NCI-H2081 treated with DMSO at 0.1 percent for 48 hours (cell line): ENCODE measurements around the gene FBXO10.
"Not testable (repeated sequence)": the region's sequence is repeated elsewhere in the genome, so short reads cannot be mapped to it uniquely, and the experiment has no call there.

Source experiments
- DNase-seq: peaks from one replicate; lab custom pipeline; 2025; lab: John Stamatoyannopoulos, UW

Gene FBXO10

DNA sequence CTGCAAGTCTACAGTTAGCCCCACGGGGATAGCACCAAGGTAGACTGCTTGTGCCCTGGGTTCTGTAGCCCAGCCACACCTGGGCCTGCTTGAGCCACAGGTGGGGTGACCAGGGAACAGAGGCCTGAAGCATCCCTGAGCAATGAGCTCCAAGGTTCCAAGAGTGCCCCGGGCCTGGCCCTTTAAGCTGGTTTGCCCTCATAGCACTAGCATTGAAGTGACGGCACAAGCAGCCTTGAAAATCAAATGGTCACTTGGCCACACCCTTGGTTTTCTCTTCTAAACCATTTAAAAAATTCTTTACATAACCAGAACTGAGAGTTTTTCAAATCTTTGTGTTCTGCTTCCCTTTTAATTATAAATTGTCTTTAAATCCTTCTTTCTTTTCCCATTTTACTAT lies 24.7 kb downstream of the FBXO10 start:
- no peak for DNase-seq

GRCh38 chr9:37550781-37551180 lies 25.4 kb downstream of the FBXO10 start:
- DNase-seq = no peak

DNA sequence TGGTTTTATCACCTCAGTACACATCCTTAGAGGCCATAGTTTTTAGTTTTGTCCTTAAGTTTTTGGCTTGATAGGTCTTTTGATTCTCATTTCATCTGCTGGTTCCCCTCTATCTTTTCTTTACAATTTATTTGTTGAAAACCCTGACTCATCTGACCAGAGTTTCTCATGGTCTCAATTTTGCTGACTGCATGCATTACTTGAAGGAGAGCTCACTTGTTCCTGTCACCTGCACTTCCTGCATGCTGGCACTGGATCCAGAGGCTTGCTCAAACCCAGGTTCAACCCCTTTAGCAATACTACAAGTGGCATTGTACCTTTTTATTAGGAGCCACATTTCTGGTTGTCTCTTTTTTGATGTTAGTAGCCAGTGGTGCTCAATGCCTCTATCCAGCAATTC lies 26.7 kb downstream of the FBXO10 start:
- DNase-seq = no peak

DNA sequence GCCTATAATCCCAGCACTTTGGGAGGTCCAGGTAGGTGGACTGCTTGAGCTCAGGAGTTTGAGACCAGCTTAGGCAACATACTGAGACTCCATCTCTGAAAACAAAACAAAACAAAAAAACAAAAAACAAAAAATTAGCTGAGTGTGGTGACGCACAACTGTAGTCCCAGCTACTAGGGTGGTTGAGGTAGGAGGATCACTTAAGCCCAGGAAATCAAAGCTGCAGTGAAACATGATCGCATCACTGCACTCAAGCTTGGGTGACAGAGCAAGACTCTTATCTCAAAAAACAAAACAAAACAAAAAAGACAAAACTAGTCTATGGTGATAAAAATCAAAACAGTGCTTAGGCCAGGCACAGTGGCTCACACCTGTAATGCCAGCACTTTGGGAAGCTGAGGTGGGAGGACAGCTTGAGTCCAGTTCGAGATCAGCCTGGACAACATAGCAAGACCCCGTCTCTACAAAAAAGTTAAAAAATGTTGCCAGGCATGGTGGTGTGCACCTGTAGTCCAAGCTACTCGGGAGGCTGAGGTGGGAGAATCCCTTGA lies 28.8 kb downstream of the FBXO10 start:
- DNase-seq = no peak

DNA sequence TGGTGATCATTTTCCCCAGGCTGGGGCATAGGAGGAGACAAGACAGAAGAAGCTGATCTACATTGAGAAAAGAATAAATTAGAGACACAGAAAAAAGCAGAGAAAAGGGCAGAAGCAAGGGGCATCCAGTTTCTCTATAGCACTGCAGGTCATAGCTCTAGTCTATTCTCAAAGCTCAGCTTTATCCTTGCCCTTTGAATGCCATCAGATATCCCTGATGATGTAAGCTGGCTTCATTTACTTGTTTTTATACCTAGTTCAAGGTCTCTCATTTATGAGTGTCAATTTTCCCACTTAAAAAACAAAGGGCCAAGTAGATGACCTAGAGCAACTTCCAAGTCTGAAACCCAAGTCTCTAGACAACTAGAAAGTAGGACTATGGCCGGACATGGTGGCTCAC lies 32.7 kb downstream of the FBXO10 start:
- DNase-seq = no peak

DNA sequence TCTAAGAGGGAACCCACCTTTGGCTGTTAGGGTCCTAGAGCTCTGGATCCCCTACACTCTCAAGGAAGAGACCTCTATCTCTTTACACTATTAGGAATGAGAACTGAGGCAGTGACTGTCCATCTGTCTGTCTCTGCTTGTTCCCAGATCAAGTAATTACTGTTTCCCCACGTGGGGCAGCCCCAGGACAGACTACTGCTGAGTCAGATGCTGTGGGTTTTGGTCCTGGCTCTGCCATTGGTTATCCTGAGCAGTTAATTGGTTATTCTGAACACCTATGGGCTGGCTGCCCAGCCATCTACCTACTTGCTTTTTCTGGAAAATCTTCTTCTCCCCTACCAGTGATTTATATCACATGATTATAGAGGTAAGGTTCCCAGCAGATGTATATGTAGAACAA lies 33.3 kb downstream of the FBXO10 start:
- no peak for DNase-seq

GRCh38 chr9:37542488-37542887 lies 33.7 kb downstream of the FBXO10 start:
- no peak for DNase-seq

- no peak for DNase-seq
Measured at GRCh38 chr9:37541465-37541864, 34.7 kb downstream of the FBXO10 start.

DNA sequence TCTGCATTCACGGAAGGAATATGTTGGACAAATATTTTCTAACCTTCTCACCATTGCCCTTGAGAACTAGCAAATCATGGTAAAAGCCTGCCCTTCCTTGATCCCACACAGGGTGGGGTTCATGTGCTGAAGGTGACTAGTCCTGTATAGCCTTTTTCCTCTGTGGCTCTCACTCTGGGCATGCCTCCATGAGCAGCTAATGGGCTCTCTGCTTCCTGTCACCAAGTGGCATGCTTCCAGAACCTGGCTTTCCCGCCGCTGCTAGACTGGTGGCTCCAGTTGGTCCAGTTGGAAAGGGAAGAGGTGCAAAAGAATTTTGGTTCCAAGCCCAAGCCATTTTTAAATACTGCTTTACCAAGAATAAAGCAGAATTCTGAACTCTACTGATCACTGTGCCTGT lies 35.5 kb downstream of the FBXO10 start:
- no peak for DNase-seq

DNA sequence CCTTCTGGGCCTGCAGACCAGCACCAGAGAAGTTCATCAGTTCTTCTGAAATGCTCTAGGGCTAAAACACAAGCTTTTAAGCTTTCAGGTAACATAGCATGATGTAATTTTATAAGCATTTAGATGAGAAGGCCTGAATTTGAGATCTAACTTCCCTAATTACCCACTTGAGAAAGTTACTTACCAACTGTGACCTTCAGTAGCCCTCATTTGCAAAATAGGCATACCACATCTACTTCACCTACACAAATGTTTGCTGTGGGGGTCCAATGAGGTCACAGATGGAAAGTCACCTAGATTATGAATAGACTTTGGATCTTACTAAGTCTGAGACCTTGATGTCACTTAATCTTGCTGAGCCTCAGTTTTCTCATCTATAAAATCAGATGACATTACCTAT lies 36.5 kb downstream of the FBXO10 start:
- DNase-seq = no peak

- DNase-seq = no peak
Measured at GRCh38 chr9:37538099-37538498, 38.1 kb downstream of the FBXO10 start.

GRCh38 chr9:37534901-37535300 lies 41.3 kb downstream of the FBXO10 start:
- no peak for DNase-seq

GRCh38 chr9:37534412-37534811 lies 41.8 kb downstream of the FBXO10 start:
- DNase-seq = no peak

DNA sequence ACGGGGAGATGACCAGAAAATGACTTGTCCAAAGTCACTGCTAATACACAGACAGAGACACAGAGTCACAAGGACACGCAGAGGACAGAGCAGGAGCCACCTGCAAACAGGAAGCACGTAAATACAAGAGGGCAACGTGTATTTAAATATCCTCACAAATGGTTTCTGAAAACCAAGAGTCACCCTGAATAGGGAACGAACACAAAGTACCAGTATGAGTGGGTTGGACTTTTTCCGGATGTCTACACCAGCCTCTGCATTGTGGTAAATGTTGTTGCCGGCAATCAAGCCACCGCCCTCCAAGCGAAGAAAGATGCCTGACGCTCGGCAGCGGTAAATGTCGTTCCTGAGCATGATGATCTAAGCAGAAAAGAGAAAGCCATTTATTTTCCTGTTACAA lies 44.5 kb downstream of the FBXO10 start:
- no peak for DNase-seq

DNA sequence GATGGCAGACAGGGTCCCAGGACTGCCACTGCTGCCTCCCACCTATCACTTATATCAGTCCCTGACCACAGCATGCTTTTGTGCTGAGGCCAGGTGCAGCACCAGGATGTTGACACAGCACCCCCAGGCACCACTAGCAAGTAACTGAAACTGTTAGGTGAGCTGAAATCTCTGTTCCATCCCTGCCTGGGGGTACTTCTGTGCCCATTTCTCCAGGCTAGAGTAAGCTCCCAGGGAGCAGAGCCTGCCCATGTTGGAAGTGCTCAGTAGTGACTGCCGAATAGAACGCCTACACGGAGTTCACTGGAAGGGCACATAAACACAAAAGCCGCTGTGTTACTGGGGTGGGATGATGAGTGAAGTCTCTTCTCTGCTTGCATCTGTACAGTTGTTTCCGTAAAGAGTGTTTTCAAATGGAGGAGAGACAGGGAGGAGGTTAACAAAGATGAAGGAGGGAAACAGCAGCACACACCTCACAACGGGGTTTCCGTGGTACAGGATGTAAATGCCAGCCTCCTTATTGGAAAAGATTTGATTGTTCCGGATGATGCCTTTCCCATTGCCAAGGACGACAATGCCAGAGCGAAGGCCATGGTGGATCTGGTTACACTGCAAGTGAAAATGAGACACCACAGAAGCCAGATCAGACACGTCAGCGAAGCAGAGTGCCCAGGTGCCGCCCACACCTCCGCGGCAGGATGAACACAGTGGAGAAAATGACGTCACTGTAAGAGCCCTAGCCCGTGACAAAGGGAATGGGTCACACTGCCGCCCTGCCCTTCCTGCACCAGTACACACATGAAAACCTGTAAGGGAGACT lies 47.3 kb downstream of the FBXO10 start:
- no peak for DNase-seq

DNA sequence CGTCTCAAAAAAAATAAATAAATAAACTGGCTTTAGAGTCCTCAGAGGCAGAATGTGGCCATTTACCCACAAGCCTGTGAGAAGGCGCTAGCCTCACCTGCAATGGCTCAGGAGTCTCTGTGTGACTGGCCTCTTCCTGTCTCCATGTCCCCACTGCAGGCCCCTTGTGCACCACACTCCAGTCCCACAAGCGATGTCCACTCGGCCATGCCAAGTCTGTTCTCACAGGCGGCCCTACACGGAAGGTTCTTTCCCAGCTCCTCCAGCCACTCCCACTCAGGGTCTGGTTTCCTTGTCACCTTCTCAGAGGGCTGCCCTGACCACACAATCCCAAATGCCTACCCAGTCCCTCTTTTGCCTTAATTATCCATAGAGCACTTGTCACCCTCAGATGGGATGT lies 52.3 kb downstream of the FBXO10 start:
- DNase-seq = no peak

GRCh38 chr9:37522971-37523370 lies 53.2 kb downstream of the FBXO10 start:
- DNase-seq = no peak

DNA sequence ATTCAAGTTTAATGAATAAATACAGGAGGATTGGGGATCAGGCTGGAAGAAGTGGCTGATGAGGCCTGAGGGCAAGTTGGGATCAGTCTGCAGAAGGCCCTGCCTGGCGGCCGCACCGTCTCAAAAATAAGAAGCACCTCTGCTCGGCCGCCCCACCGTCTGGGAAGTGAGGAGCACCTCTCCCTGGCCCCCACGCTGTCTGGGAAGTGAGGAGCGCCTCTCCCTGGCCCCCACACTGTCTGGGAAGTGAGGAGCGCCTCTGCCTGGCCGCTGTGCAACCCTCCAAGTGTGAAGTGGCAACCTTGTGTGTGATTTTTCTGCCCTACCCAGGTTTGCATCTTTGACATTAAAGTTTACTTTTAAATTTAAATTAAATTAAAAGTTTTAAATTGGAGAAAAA lies 55.1 kb downstream of the FBXO10 start:
- DNase-seq = no peak

GRCh38 chr9:37520641-37521040 lies 55.5 kb downstream of the FBXO10 start:
- no peak for DNase-seq

- DNase-seq = no peak
Measured at GRCh38 chr9:37517923-37518322, 58.3 kb downstream of the FBXO10 start.

DNA sequence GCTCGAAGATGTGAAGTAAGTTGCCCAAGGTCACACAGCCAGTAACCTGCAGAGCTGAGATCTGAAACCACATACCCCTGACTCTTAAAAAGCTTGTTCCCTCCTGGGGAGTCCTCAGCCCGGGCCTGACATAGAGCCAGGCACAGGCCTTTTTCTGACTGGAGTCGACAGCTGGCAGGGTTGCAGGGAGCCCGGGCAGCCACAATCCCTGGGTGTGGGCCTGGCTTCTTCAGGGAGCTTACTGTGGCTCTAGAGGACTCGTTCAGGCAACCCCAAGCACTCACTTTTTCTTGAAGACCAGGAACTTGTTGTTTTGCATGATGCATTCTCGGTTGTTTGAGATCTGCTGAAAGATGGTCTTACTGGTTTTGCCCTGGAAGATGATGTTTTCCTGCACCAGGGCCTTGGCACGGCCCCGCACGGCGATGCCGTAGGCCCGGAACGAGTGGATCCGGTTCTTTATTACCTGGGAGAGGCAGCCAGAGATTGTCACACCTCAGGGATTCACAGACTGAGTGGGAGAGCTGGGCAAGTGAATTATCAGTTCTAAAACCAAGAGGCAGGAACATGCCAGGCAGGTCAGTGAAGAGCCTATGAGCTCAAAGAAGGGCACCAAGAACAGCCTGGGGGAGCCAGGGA lies 60.4 kb downstream of the FBXO10 start:
- DNase-seq = no peak

DNA sequence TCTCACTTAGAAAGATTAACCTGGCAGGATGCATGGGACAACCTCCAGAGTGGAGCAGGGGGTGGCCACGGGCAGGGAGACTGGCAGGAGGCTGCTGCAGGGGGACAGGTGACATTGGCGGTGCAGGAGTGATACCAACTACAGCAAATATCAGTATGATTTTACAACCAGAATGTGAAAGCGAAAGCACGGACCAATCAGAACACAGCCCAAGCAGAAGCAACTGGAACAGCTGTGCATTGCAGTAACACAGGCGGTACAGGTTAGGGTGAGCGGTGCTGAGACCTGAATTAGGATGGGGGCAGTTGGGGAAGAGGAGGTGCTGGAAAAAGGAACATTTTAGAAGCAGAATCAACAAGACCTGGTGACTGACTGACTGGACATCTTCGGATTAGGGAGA lies 61.2 kb downstream of the FBXO10 start:
- DNase-seq = no peak

DNA sequence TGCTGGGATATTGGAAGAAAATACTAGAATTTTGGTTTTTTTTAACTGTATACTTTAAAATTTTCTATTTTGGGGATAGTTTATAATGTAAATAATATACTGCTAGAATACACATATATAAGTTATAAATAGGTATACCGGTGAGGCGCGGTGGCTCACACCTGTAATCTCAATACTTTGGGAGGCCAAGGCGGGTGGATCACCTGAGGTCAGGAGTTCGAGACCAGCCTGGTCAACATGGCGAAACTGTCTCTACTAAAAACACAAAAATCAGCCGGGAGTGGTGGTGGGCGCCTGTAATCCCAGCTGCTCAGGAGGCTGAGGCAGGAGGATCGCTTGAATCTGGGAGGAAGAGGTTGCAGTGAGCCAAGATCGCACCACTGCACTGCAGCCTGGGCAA lies 61.8 kb downstream of the FBXO10 start:
- not testable (repeated sequence) for DNase-seq

DNA sequence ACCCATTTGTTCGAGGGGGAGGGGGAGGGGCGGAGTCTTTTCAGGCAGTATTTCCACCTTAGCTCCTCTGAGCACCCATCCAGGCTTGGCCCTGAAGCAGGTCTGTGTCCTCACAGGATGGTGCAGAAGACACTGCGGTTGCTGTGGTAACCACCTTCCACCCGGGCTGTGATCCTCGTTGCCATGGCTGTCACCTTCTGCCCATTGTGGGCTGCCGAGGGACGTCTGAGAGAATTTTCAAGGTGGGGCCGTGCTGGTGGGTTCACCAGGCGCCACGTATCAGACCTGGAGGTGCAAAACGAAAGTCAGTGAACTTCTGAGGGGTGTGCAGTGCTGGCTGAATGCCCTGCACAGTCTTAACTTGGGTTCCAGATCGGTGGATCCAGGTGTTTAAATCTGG lies 63.7 kb downstream of the FBXO10 start:
- no peak for DNase-seq
